Caki2 (cell line): Measurements from ENCODE around the gene UBE2E2. TPM values are rescaled to one million over a fixed set of nuclear protein-coding genes. Genes with fewer than 3 reads are reported as not detected.
"Not testable (repeated sequence)": the region's sequence is repeated elsewhere in the genome, so short reads cannot be mapped to it uniquely, and the experiment has no call there.

ENCODE experiments used
- DNase-seq: peaks from one replicate; pipeline ENCODE4 v3.0.0-alpha.2; 2015; ENCODE audit warnings: low read depth
- in situ Hi-C: cut with HindIII; loops from 2 replicates; pipeline ENCODE4 v1.10.0; 2016; ENCODE audit warnings: low sequenced_read_pairs, low pct_unique_long_range_greater_than_20kb, mixed read lengths
- total RNA-seq: library from RNA; depleted of rRNA; stranded (reverse); fragments of >200 nt; shearing (Covaris generic); gene quantifications from 2 replicates; pipeline ENCODE4 v1.2.3, GENCODE V29; 2014; ENCODE audit warnings: low replicate concordance

The UBE2E2 gene
- total RNA-seq, 1 experiment from 2014 or later, result 37.9 TPM

GRCh38 chr3:23341147-23341838 lies 138.2 kb downstream of the UBE2E2 start:
- no peak for DNase-seq
- in situ Hi-C loops, result no loop called here

GRCh38 chr3:23342343-23342742 lies 139.2 kb downstream of the UBE2E2 start:
- in situ Hi-C loops, result no loop called here
- DNase-seq, result no peak

GRCh38 chr3:23343509-23343908 lies 140.4 kb downstream of the UBE2E2 start:
- DNase-seq, result no peak
- in situ Hi-C loops, result no loop called here

- in situ Hi-C loops, result no loop called here
- DNase-seq, result no peak
Measured at GRCh38 chr3:23344886-23345285, 141.8 kb downstream of the UBE2E2 start.

- in situ Hi-C loops, result not testable (repeated sequence)
Measured at GRCh38 chr3:23349444-23349843, 146.3 kb downstream of the UBE2E2 start.

GRCh38 chr3:23356169-23356568 lies 153.0 kb downstream of the UBE2E2 start:
- no peak for DNase-seq
- in situ Hi-C loops, result no loop called here

More at GRCh38 chr3:23349444-23349843, 146.3 kb downstream of the UBE2E2 start:
- DNase-seq, result not testable (repeated sequence)

- in situ Hi-C loops, result no loop called here
- DNase-seq, result no peak
Measured at GRCh38 chr3:23356923-23357322, 153.8 kb downstream of the UBE2E2 start.

- in situ Hi-C loops, result no loop called here
Measured at GRCh38 chr3:23359116-23359515, 156.0 kb downstream of the UBE2E2 start.

GRCh38 chr3:23365066-23365465 lies 161.9 kb downstream of the UBE2E2 start:
- DNase-seq, result no peak
- in situ Hi-C loops, result no loop called here

More at GRCh38 chr3:23359116-23359515, 156.0 kb downstream of the UBE2E2 start:
- no peak for DNase-seq

GRCh38 chr3:23368731-23369130 lies 165.6 kb downstream of the UBE2E2 start:
- DNase-seq, result no peak
- in situ Hi-C loops, result no loop called here

- in situ Hi-C loops, result no loop called here
- DNase-seq, result no peak
Measured at GRCh38 chr3:23372285-23372684, 169.2 kb downstream of the UBE2E2 start.

GRCh38 chr3:23376516-23377248 lies 173.6 kb downstream of the UBE2E2 start:
- DNase-seq, result no peak
- in situ Hi-C loops, result no loop called here

GRCh38 chr3:23377928-23378672 lies 175.0 kb downstream of the UBE2E2 start:
- in situ Hi-C loops, result no loop called here
- DNase-seq, result no peak

- no peak for DNase-seq
- in situ Hi-C loops, result no loop called here
Measured at GRCh38 chr3:23383875-23384274, 180.7 kb downstream of the UBE2E2 start.

- in situ Hi-C loops, result no loop called here
Measured at GRCh38 chr3:23385327-23385726, 182.2 kb downstream of the UBE2E2 start.

GRCh38 chr3:23387286-23387918 lies 184.3 kb downstream of the UBE2E2 start:
- no peak for DNase-seq
- in situ Hi-C loops, result no loop called here

More at GRCh38 chr3:23385327-23385726, 182.2 kb downstream of the UBE2E2 start:
- DNase-seq, result no peak

- DNase-seq, result no peak
Measured at GRCh38 chr3:23389089-23389488, 186.0 kb downstream of the UBE2E2 start.

GRCh38 chr3:23389686-23390085 lies 186.6 kb downstream of the UBE2E2 start:
- in situ Hi-C loops, result no loop called here
- DNase-seq, result no peak

More at GRCh38 chr3:23389089-23389488, 186.0 kb downstream of the UBE2E2 start:
- in situ Hi-C loops, result no loop called here
